OCI-LY7 (cell line): ENCODE measurements around the gene CARMIL1. TPM values are rescaled to one million over a fixed set of nuclear protein-coding genes. Genes with fewer than 3 reads are reported as not detected.
A peak's percentile ranks its signal among the peaks of the same experiment; 100 is the strongest.

ENCODE experiments used
- BruUV-seq: library from RNA; stranded (reverse); fragments of 400-500 nt; replicated peaks from 2 replicates; lab custom pipeline; 2021; lab: Mats Ljungman, UMichigan
- CTCF ChIA-PET: fragments of 300-600 bp; sonication (Branson Sonifier 250); formaldehyde crosslinking; loops from one replicate; lab custom pipeline; 2022; ENCODE audit warnings: antibody characterized with exemption; ENCODE audit not compliant: unreplicated experiment; lab: Charles Lee
- POLR2A ChIA-PET: fragments of 300-600 bp; sonication (Branson Sonifier 250); formaldehyde crosslinking; loops from one replicate; lab custom pipeline; 2022; ENCODE audit warnings: antibody characterized with exemption; lab: Charles Lee
- DNase-seq: peaks from one replicate; pipeline ENCODE4 v3.0.0-alpha.2; 2015; ENCODE audit warnings: low spot score
- H2AFZ ChIP-seq: fragments of 200-600 bp; sonication (generic), shearing (Covaris generic); 2 replicates; pipeline ENCODE4 v1.6.1; 2014; ENCODE audit warnings: mild to moderate bottlenecking, antibody characterized with exemption, low read length, moderate library complexity
- H3K27ac ChIP-seq: fragments of 200-600 bp; sonication (generic); 2 replicates; pipeline ENCODE4 v1.5.1; 2014; ENCODE audit warnings: mixed run types, low read depth, mild to moderate bottlenecking, moderate library complexity, low read length, inconsistent platforms; ENCODE audit not compliant: poor library complexity, severe bottlenecking
- H3K36me3 ChIP-seq: fragments of 200-600 bp; sonication (generic); 2 replicates; pipeline ENCODE4 v1.6.1; 2014; ENCODE audit warnings: mild to moderate bottlenecking, antibody characterized with exemption, low read length, moderate library complexity, mixed read lengths; ENCODE audit not compliant: insufficient read depth
- H3K4me1 ChIP-seq: fragments of 200-600 bp; sonication (generic); 2 replicates; pipeline ENCODE4 v1.5.1; 2014; ENCODE audit warnings: mild to moderate bottlenecking, low read length; ENCODE audit not compliant: insufficient read depth, poor library complexity, severe bottlenecking
- H3K4me2 ChIP-seq: fragments of 200-600 bp; sonication (generic); 2 replicates; pipeline ENCODE4 v1.6.1; 2014; ENCODE audit warnings: mild to moderate bottlenecking, low read length
- H3K4me3 ChIP-seq: fragments of 200-600 bp; sonication (generic); 2 replicates; pipeline ENCODE4 v1.5.1; 2014; ENCODE audit warnings: mild to moderate bottlenecking, low read depth, low read length; ENCODE audit not compliant: poor library complexity, severe bottlenecking
- H3K79me2 ChIP-seq: fragments of 200-600 bp; sonication (generic); 2 replicates; pipeline ENCODE4 v1.6.1; 2016; ENCODE audit warnings: low read depth, mild to moderate bottlenecking, low read length, moderate library complexity, mixed read lengths; ENCODE audit not compliant: insufficient read depth
- H3K9me2 ChIP-seq: fragments of 200-600 bp; sonication (generic); 2 replicates; pipeline ENCODE4 v1.6.1; 2016; ENCODE audit warnings: mild to moderate bottlenecking, low read length, mixed read lengths; ENCODE audit not compliant: insufficient read depth
- H3K9me3 ChIP-seq: fragments of 200-600 bp; sonication (generic); 2 replicates; pipeline ENCODE4 v1.6.1; 2014; ENCODE audit warnings: mild to moderate bottlenecking, mixed run types, low read length, mixed read lengths
- H4K20me1 ChIP-seq: fragments of 200-600 bp; sonication (generic); 2 replicates; pipeline ENCODE4 v1.6.1; 2014; ENCODE audit warnings: mild to moderate bottlenecking, antibody characterized with exemption, low read length, moderate library complexity, mixed read lengths; ENCODE audit not compliant: insufficient read depth
- EZH2phosphoT487 ChIP-seq: fragments of 200-600 bp; sonication (generic); IDR thresholded peaks from 2 replicates; pipeline ENCODE4 v1.6.1; 2018; ENCODE audit warnings: low read depth, borderline replicate concordance, mild to moderate bottlenecking, mixed run types, antibody characterized with exemption, low read length, moderate library complexity, mixed read lengths
- intact Hi-C: fragments of 100-400 bp; cut with micrococcal nuclease; formaldehyde crosslinking; loops from one replicate; pipeline ENCODE4 v1.10.0; 2022; ENCODE audit not compliant: unreplicated experiment
- total RNA-seq, 2 experiments: library from RNA; depleted of rRNA in 1 of 2; stranded (reverse); fragments of >200 nt in 1 of 2; shearing (Covaris generic) in 1 of 2; gene quantifications; 2 replicates each; pipeline ENCODE4 v1.2.3, GENCODE V29; 2014 to 2022
- TF ChIP-seq, protein P1 (sequence below): fragments of 200-600 bp; sonication (generic); conservative IDR thresholded peaks from 2 replicates; pipeline ENCODE4 v1.5.1; 2014; ENCODE audit warnings: mild to moderate bottlenecking, antibody characterized with exemption, low read length, moderate library complexity, mixed read lengths

The CARMIL1 gene
- total RNA-seq, 2 experiments from 2014 or later = 25.5 to 40.1 TPM

DNA sequence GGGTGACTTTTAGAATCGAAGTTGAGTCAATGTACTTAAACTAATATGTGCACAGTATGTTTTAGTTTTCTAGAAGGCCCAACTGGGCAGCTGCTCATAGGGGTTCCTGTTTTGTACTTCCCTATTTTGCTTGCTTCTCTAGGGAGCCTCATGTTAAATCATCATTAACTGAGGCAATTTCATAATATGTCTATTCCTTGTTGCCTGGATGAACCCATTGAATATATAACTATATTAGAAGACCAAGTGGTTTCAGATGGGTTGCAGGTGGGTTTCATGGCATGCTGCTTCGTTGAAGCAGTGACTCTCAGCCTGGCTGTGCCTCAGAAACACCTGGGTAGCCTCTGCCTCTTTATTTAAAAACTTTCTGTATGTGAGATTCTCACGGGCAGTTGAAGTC lies 22.2 kb downstream of the CARMIL1 start:
- intact Hi-C loops = loop anchor here (1.0 to 5.0 kb wide), 3 partner anchors 67 to 804 kb away; no protein-coding TSS in a partner anchor
- peak overlapping the region; percentile 78 for H3K4me2 ChIP-seq
- POLR2A ChIA-PET = interaction anchor here (1.0 to 2.8 kb wide), 7 partner anchors 9 to 105 kb away, joined by 3 to 15 read pairs (median 6); no protein-coding TSS in a partner anchor

DNA sequence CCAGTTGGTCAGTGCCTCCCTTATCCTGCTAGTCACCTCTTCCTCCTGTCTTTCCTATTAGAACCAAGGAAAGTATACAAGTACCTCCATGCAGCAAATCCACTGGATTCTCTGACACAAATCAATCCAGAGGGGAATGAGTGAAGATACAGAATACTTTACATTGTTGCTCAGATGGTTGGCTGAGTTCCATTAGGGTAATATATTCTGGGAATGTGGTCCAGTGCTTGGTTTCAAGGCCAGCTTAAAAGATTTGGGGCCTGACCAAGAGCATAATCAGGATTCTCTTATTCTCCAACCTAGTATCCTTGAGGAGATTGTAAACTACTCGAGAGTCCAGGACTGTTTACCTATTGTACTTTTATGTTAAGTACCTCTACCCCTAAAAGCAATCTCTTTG lies 23.0 kb downstream of the CARMIL1 start:
- Histone ChIP-seq H2AFZ (no peak overlapping the region), H3K79me2 (peaks cover 92% of the 10 kb centered on the region), H3K9me2 (no peaks in the 10 kb centered on the region), H3K27ac (peak overlapping the region; percentile 85), H3K4me2 (peak overlapping the region; percentile 78), H3K36me3 (peaks cover 8% of the 10 kb centered on the region; the same call in 1 of the 2 replicates), H3K4me3 (peak overlapping the region; percentile 50), H3K4me1 (peaks cover 92% of the 10 kb centered on the region), H3K9me3 (no peaks in the 10 kb centered on the region), H4K20me1 (peaks cover 18% of the 10 kb centered on the region; the same call in 1 of the 2 replicates)
- no TSS peak for BruUV-seq
- POLR2A ChIA-PET = interaction anchor here (0.7 to 2.8 kb wide), 9 partner anchors 8 to 137 kb away, joined by 3 to 15 read pairs (median 5); no protein-coding TSS in a partner anchor
- DNase-seq = no peak
- intact Hi-C loops = loop anchor here (5.0 kb wide), 1 partner anchor 805 kb away; no protein-coding TSS in a partner anchor
- CTCF ChIA-PET = interaction anchor here (1.4 kb wide), 1 partner anchor 23 kb away, joined by 7 read pairs; the partner anchor contains the start of gene CARMIL1
- no peak for TF ChIP-seq EZH2phosphoT487
- TF ChIP-seq, protein P1, sequence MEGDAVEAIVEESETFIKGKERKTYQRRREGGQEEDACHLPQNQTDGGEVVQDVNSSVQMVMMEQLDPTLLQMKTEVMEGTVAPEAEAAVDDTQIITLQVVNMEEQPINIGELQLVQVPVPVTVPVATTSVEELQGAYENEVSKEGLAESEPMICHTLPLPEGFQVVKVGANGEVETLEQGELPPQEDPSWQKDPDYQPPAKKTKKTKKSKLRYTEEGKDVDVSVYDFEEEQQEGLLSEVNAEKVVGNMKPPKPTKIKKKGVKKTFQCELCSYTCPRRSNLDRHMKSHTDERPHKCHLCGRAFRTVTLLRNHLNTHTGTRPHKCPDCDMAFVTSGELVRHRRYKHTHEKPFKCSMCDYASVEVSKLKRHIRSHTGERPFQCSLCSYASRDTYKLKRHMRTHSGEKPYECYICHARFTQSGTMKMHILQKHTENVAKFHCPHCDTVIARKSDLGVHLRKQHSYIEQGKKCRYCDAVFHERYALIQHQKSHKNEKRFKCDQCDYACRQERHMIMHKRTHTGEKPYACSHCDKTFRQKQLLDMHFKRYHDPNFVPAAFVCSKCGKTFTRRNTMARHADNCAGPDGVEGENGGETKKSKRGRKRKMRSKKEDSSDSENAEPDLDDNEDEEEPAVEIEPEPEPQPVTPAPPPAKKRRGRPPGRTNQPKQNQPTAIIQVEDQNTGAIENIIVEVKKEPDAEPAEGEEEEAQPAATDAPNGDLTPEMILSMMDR = no peak

More for the DNA sequence above, 22.2 kb downstream of the CARMIL1 start:
- H3K79me2 ChIP-seq = peaks cover 95% of the 10 kb centered on the region
- CTCF ChIA-PET = interaction anchor here (1.4 kb wide), 1 partner anchor 22 kb away, joined by 7 read pairs; the partner anchor contains the start of gene CARMIL1
- peak overlapping the region; percentile 85 for H3K27ac ChIP-seq
- no TSS peak for BruUV-seq
- H3K9me3 ChIP-seq = no peaks in the 10 kb centered on the region
- H3K9me2 ChIP-seq = no peaks in the 10 kb centered on the region
- peak overlapping the region; percentile 50 for H3K4me3 ChIP-seq
- H2AFZ ChIP-seq = no peak overlapping the region
- H3K4me1 ChIP-seq = peaks cover 98% of the 10 kb centered on the region
- no peak for TF ChIP-seq EZH2phosphoT487
- TF ChIP-seq, protein P1 = no peak
- H3K36me3 ChIP-seq = peaks cover 8% of the 10 kb centered on the region; the same call in 1 of the 2 replicates
- DNase-seq = peak; percentile 87
- peaks cover 22% of the 10 kb centered on the region; the same call in 1 of the 2 replicates for H4K20me1 ChIP-seq

DNA sequence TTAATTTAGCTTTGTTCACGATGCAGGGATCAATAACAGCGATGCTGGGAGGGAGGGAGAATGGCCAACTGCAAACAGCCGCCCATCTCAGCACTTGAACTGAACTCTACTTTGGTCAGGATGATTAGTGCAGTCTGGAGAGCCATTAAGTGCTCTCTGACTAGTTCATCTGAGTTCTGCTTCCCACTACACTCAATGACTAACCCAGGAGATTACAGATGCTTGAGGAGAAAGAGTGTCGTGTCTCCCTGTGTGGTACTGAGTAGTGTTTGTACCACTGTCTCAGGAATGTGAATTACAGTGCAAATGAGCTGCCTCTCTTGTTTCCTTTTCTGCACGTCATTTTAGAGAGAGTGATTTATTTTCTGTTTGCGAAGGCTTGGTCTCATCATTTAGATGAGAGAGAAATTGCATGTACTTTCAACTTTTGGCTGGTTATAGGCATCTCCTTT lies 23.5 kb downstream of the CARMIL1 start:
- intact Hi-C loops = loop anchor here (5.0 kb wide), 1 partner anchor 805 kb away; no protein-coding TSS in a partner anchor
- POLR2A ChIA-PET = interaction anchor here (0.6 to 2.8 kb wide), 7 partner anchors 8 to 137 kb away, joined by 3 to 15 read pairs (median 5); no protein-coding TSS in a partner anchor
- H3K27ac ChIP-seq = peak overlapping the region; percentile 85
- peaks cover 87% of the 10 kb centered on the region for H3K4me1 ChIP-seq
- H3K4me2 ChIP-seq = peak overlapping the region; percentile 78
- H3K36me3 ChIP-seq = peaks cover 8% of the 10 kb centered on the region; the same call in 1 of the 2 replicates
- TF ChIP-seq, protein P1 = no peak
- TF ChIP-seq EZH2phosphoT487 = no peak
- peaks cover 92% of the 10 kb centered on the region for H3K79me2 ChIP-seq
- H3K9me2 ChIP-seq = no peaks in the 10 kb centered on the region
- peak overlapping the region; percentile 50 for H3K4me3 ChIP-seq
- peaks cover 12% of the 10 kb centered on the region; the same call in 1 of the 2 replicates for H4K20me1 ChIP-seq
- no peaks in the 10 kb centered on the region for H3K9me3 ChIP-seq
- H2AFZ ChIP-seq = no peak overlapping the region
- no TSS peak for BruUV-seq
- CTCF ChIA-PET = no interaction called here
- DNase-seq = no peak
